ENCODE data around the gene ZNF275. TPM values are rescaled to one million over a fixed set of nuclear protein-coding genes. Genes with fewer than 3 reads are reported as not detected.
"Not testable (repeated sequence)": the region's sequence is repeated elsewhere in the genome, so short reads cannot be mapped to it uniquely, and the experiment has no call there.

ZNF275 gene
- total and polyA plus RNA-seq, 2 of the 4 experiments (the other 2 are of a cell fraction), result 6.6 to 9.7 TPM

- H4K91ac ChIP-seq (ENCODE audit: insufficient read depth, low read depth, low read length); H3K27ac ChIP-seq (ENCODE audit: insufficient read depth, low read length); H2BK20ac ChIP-seq (ENCODE audit: low read depth, low read length); H3K4me3 ChIP-seq (ENCODE audit: insufficient read depth, low read depth, low read length); H2BK5ac ChIP-seq (ENCODE audit: low read depth, low read length, poor library complexity, severe bottlenecking); H2BK15ac ChIP-seq (ENCODE audit: low read depth, low read length); DNase-seq; H3K27me3 ChIP-seq (ENCODE audit: control insufficient read depth, insufficient read depth, low read length); in situ Hi-C loops (cut with MboI; ENCODE audit: low sequenced_read_pairs); H3K23ac ChIP-seq (ENCODE audit: low read depth, low read length); H3K36me3 ChIP-seq (ENCODE audit: control insufficient read depth, insufficient read depth, low read length); BruUV-seq (replicated peaks); POLR2A ChIA-PET (ENCODE audit: unreplicated experiment); H4K20me1 ChIP-seq (ENCODE audit: insufficient read depth, low read length); dilution Hi-C loops (cut with HindIII; ENCODE audit: low sequenced_read_pairs, unreplicated experiment); H3K18ac ChIP-seq (ENCODE audit: low read depth, low read length); H3K9me1 ChIP-seq (ENCODE audit: insufficient read depth, low read length); H2AK5ac ChIP-seq (ENCODE audit: low read depth, low read length); H3K4me1 ChIP-seq (ENCODE audit: control insufficient read depth, insufficient read depth, low read length); H3K79me1 ChIP-seq (ENCODE audit: low read depth in 1 of 2, low read length in 2 of 2); H3K14ac ChIP-seq (replicated peaks; ENCODE audit: low read depth, low read length); H3K4ac ChIP-seq (ENCODE audit: low read depth, low read length); H3K9ac ChIP-seq (ENCODE audit: low read depth, low read length); H4K8ac ChIP-seq (ENCODE audit: low read depth in 2 of 2, low read length in 2 of 2); H2AK9ac ChIP-seq (replicated peaks; ENCODE audit: low read depth, low read length, poor library complexity); H3K4me2 ChIP-seq (ENCODE audit: low read depth, low read length); H3K9me3 ChIP-seq (ENCODE audit: control insufficient read depth, insufficient read depth, low read length); H3K56ac ChIP-seq (ENCODE audit: extremely low read depth, insufficient read depth, low read length); ATAC-seq (ENCODE audit: low read depth); CTCF ChIA-PET; H4K5ac ChIP-seq (ENCODE audit: low read depth, low read length); H2BK120ac ChIP-seq (ENCODE audit: low read depth, low read length); H2AFZ ChIP-seq (replicated peaks; ENCODE audit: low read length, poor library complexity); intact Hi-C loops (cut with micrococcal nuclease): not testable (repeated sequence)
- WGBS, 2 experiments (ENCODE audit: extremely low coverage in 2 of 2, insufficient read length in 1 of 2), result 67% methylated on average over 1 of the region's 8 CpGs; no CpG with 5 or more reads in 1 of the 2 experiments
These were observed 40.4 kb upstream of the ZNF275 start for GRCh38 chrX:153293485-153294071.
